Smooth muscle cell (in vitro differentiated cells): ENCODE measurements around the gene PLEKHB1. TPM values are rescaled to one million over a fixed set of nuclear protein-coding genes. Genes with fewer than 3 reads are reported as not detected.

Experiments
- DNase-seq: peaks from one replicate; lab custom pipeline; 2025; ENCODE audit not compliant: unreplicated experiment; lab: John Stamatoyannopoulos, UW
- H2AFZ ChIP-seq: fragments of 200-600 bp; sonication (generic); 2 replicates; pipeline ENCODE4 v1.6.0; 2016; ENCODE audit warnings: antibody characterized with exemption, low read depth, mild to moderate bottlenecking
- H3F3A ChIP-seq: fragments of 200-600 bp; sonication (generic); 2 replicates; pipeline ENCODE4 v1.6.0; 2017; ENCODE audit warnings: antibody characterized with exemption, low read depth
- H3K27ac ChIP-seq: fragments of 200-600 bp; sonication (generic); 2 replicates; pipeline ENCODE4 v1.5.1; 2016; ENCODE audit warnings: low read depth, mild to moderate bottlenecking
- H3K27me3 ChIP-seq: fragments of 200-600 bp; sonication (generic); 2 replicates; pipeline ENCODE4 v1.6.1; 2016; ENCODE audit warnings: low read depth, mild to moderate bottlenecking
- H3K36me3 ChIP-seq: fragments of 200-600 bp; sonication (generic); 2 replicates; pipeline ENCODE4 v1.5.1; 2016; ENCODE audit warnings: low read depth
- H3K4me1 ChIP-seq: fragments of 200-600 bp; sonication (generic); 2 replicates; pipeline ENCODE4 v1.5.1; 2016; ENCODE audit warnings: low read depth
- H3K4me2 ChIP-seq: fragments of 200-600 bp; sonication (generic); 2 replicates; pipeline ENCODE4 v1.6.0; 2016; ENCODE audit warnings: mild to moderate bottlenecking
- H3K4me3 ChIP-seq: fragments of 200-600 bp; sonication (generic); 2 replicates; pipeline ENCODE4 v1.5.1; 2016; ENCODE audit warnings: mild to moderate bottlenecking
- H3K79me2 ChIP-seq: fragments of 200-600 bp; sonication (generic); 2 replicates; pipeline ENCODE4 v1.6.0; 2016; ENCODE audit warnings: low read depth, mild to moderate bottlenecking
- H3K9ac ChIP-seq: fragments of 200-600 bp; sonication (generic); 2 replicates; pipeline ENCODE4 v1.6.0; 2016; ENCODE audit warnings: low read depth
- H3K9me3 ChIP-seq: fragments of 200-600 bp; sonication (generic); replicated peaks from 2 replicates; pipeline ENCODE4 v1.5.1; 2016; ENCODE audit warnings: low read depth
- H4K20me1 ChIP-seq: fragments of 200-600 bp; sonication (generic); 2 replicates; pipeline ENCODE4 v1.6.0; 2016; ENCODE audit warnings: low read depth
- CTCF ChIP-seq: fragments of 200-600 bp; sonication (generic); IDR thresholded peaks from 2 replicates; pipeline ENCODE4 v1.5.1; 2017; ENCODE audit warnings: borderline replicate concordance, mild to moderate bottlenecking, antibody characterized with exemption; ENCODE audit not compliant: insufficient read depth, poor library complexity, severe bottlenecking
- WGBS: methylation state at CpG from one replicate; pipeline ENCODE4 v1.1.7; 2016; ENCODE audit warnings: low lambda C conversion rate; 5-methylcytosine and 5-hydroxymethylcytosine counted together
- polyA plus RNA-seq: library from polyadenylated mRNA; unstranded; fragments of >200 nt; fragmentation: Nextera tagmentation; extraction: Ambion mirVana; gene quantifications from 2 replicates; pipeline ENCODE4 v1.2.1, GENCODE V29; 2016
- total RNA-seq: library from RNA; depleted of rRNA; stranded (reverse); fragments of >200 nt; gene quantifications from 2 replicates; pipeline ENCODE4 v1.2.3, GENCODE V29; 2014

Gene PLEKHB1
- total and polyA plus RNA-seq, 2 experiments from 2014 or later, result 0.22 to 2.5 TPM

- no peak overlapping the region for H3K9ac ChIP-seq
- no peaks in the 10 kb centered on the region for H3K27me3 ChIP-seq
- no peak overlapping the region for H3K4me3 ChIP-seq
- H2AFZ ChIP-seq, result no peak overlapping the region
- H3K36me3 ChIP-seq, result peaks cover 23% of the 10 kb centered on the region
- peaks cover 3% of the 10 kb centered on the region for H3K79me2 ChIP-seq
- no peak for DNase-seq
- no peaks in the 10 kb centered on the region for H3K9me3 ChIP-seq
- H3K4me1 ChIP-seq, result no peaks in the 10 kb centered on the region
- H3K27ac ChIP-seq, result no peak overlapping the region
- no peak for TF ChIP-seq CTCF
- peaks cover 18% of the 10 kb centered on the region for H4K20me1 ChIP-seq
- H3F3A ChIP-seq, result no peaks in the 10 kb centered on the region
- WGBS, result 91% methylated on average over 2 of the region's 2 CpGs
- H3K4me2 ChIP-seq, result no peak overlapping the region
These were observed 34.3 kb downstream of the PLEKHB1 start for GRCh38 chr11:73680687-73681086.

- no peak for TF ChIP-seq CTCF
- DNase-seq, result no peak
- Histone ChIP-seq H3K9me3 (no peaks in the 10 kb centered on the region), H3K27ac (no peak overlapping the region), H3F3A (no peaks in the 10 kb centered on the region), H3K79me2 (no peaks in the 10 kb centered on the region), H2AFZ (no peak overlapping the region), H3K4me2 (no peak overlapping the region), H3K9ac (no peak overlapping the region), H3K4me3 (no peak overlapping the region), H3K27me3 (no peaks in the 10 kb centered on the region), H3K4me1 (no peaks in the 10 kb centered on the region), H4K20me1 (peaks cover 6% of the 10 kb centered on the region), H3K36me3 (peaks cover 4% of the 10 kb centered on the region)
- 96% methylated on average over 4 of the region's 4 CpGs for WGBS
These were observed 47.6 kb downstream of the PLEKHB1 start for GRCh38 chr11:73693899-73694525.

GRCh38 chr11:73705053-73705452 is 58.7 kb downstream of the PLEKHB1 start:
- no peak for DNase-seq
- Histone ChIP-seq H3K27ac (no peak overlapping the region), H3K9me3 (no peaks in the 10 kb centered on the region), H2AFZ (no peak overlapping the region), H3K4me3 (no peak overlapping the region), H3K4me1 (no peaks in the 10 kb centered on the region), H3K79me2 (peaks cover 9% of the 10 kb centered on the region), H4K20me1 (peaks cover 22% of the 10 kb centered on the region), H3K4me2 (no peak overlapping the region), H3K36me3 (peaks cover 13% of the 10 kb centered on the region), H3K9ac (no peak overlapping the region), H3K27me3 (no peaks in the 10 kb centered on the region), H3F3A (peaks cover 4% of the 10 kb centered on the region)
- 88% methylated on average over 1 of the region's 1 CpG for WGBS
- no peak for TF ChIP-seq CTCF

GRCh38 chr11:73710964-73711363 is 64.6 kb downstream of the PLEKHB1 start:
- WGBS, result 99% methylated on average over 3 of the region's 3 CpGs
- H3K4me3 ChIP-seq, result no peak overlapping the region
- no peaks in the 10 kb centered on the region for H3K4me1 ChIP-seq
- H3K9me3 ChIP-seq, result no peaks in the 10 kb centered on the region
- peaks cover 8% of the 10 kb centered on the region for H3F3A ChIP-seq
- H4K20me1 ChIP-seq, result peaks cover 55% of the 10 kb centered on the region
- H3K9ac ChIP-seq, result no peak overlapping the region
- no peak overlapping the region for H3K27ac ChIP-seq
- DNase-seq, result no peak
- peaks cover 35% of the 10 kb centered on the region for H3K79me2 ChIP-seq
- H3K36me3 ChIP-seq, result peaks cover 14% of the 10 kb centered on the region
- H3K27me3 ChIP-seq, result no peaks in the 10 kb centered on the region
- H3K4me2 ChIP-seq, result no peak overlapping the region
- no peak overlapping the region for H2AFZ ChIP-seq
- TF ChIP-seq CTCF, result no peak
